Lower leg skin (tissue), 4 donors: Measurements from ENCODE around the gene ZNF430. TPM values are rescaled to one million over a fixed set of nuclear protein-coding genes. Genes with fewer than 3 reads are reported as not detected.

Experiments
- DNase-seq, 2 donors: peaks; one replicate each; pipeline ENCODE4 v3.0.0-alpha.2; 2019; ENCODE audit warnings: low spot score in 2 of 2
- H3K4me3 ChIP-seq: fragments of 200-600 bp; sonication (generic); 2 replicates; pipeline ENCODE4 v1.5.1; 2017; ENCODE audit warnings: mild to moderate bottlenecking, low read depth; ENCODE audit not compliant: poor library complexity, severe bottlenecking
- POLR2A ChIP-seq, 2 donors: fragments of 450-650 bp; IDR thresholded peaks; one replicate each; pipeline ENCODE4 v1.6.1; 2016 to 2017; ENCODE audit warnings: antibody characterized with exemption in 2 of 2, mild to moderate bottlenecking in 1 of 2, moderate library complexity in 1 of 2
- WGBS, 2 donors: methylation state at CpG; one replicate each; pipeline ENCODE4 v1.1.5; 2018; 5-methylcytosine and 5-hydroxymethylcytosine counted together
- intact Hi-C: fragments of 100-400 bp; cut with DNase I; formaldehyde crosslinking; loops from one replicate; pipeline ENCODE4 v1.15.0; 2023; ENCODE audit warnings: low total_unique reads
- total RNA-seq, 4 donors: library from RNA; depleted of rRNA; stranded (reverse); fragments of >200 nt; gene quantifications; one replicate each; pipeline ENCODE4 v1.1.0, GENCODE V29; 2016
- TF ChIP-seq, protein P1 (sequence below), 3 donors: fragments of 450-650 bp; IDR thresholded peaks; one replicate each; pipeline ENCODE4 v1.5.1; 2016; ENCODE audit warnings: antibody characterized with exemption in 3 of 3, mild to moderate bottlenecking in 3 of 3, moderate library complexity in 2 of 3

Gene ZNF430
- total RNA-seq, 4 donors from 2014 or later, result 15.4 to 47.4 (median 24.7) TPM

DNA sequence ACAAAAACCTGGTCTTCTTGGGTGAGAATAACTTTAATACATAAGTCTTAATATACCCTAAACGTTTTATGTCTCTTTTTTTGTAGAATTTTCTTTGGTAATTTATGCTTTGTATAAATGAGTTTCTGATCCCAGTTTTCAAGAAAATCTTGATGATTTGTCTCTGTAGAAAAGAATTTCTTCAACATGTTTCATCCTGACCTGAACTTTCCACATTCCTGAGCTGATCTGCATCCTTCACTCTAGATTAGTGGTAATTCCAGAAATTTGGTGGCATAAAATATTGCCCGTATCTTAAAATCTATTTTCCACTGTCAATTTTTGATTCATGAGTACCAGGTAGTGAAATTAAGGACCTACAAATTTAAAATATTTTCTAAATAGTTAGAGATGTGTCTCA is 77.8 kb downstream of the ZNF430 start:
- intact Hi-C loops, result no loop called here
- WGBS, 2 donors, result 51 to 70% methylated on average over 2 of the region's 2 CpGs
- no peak overlapping the region for H3K4me3 ChIP-seq
- no peak for DNase-seq
- no peak for TF ChIP-seq POLR2A (IDR thresholded peaks at IDR 0.05)
- TF ChIP-seq, protein P1, sequence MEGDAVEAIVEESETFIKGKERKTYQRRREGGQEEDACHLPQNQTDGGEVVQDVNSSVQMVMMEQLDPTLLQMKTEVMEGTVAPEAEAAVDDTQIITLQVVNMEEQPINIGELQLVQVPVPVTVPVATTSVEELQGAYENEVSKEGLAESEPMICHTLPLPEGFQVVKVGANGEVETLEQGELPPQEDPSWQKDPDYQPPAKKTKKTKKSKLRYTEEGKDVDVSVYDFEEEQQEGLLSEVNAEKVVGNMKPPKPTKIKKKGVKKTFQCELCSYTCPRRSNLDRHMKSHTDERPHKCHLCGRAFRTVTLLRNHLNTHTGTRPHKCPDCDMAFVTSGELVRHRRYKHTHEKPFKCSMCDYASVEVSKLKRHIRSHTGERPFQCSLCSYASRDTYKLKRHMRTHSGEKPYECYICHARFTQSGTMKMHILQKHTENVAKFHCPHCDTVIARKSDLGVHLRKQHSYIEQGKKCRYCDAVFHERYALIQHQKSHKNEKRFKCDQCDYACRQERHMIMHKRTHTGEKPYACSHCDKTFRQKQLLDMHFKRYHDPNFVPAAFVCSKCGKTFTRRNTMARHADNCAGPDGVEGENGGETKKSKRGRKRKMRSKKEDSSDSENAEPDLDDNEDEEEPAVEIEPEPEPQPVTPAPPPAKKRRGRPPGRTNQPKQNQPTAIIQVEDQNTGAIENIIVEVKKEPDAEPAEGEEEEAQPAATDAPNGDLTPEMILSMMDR (IDR thresholded peaks at IDR 0.05), result no peak

DNA sequence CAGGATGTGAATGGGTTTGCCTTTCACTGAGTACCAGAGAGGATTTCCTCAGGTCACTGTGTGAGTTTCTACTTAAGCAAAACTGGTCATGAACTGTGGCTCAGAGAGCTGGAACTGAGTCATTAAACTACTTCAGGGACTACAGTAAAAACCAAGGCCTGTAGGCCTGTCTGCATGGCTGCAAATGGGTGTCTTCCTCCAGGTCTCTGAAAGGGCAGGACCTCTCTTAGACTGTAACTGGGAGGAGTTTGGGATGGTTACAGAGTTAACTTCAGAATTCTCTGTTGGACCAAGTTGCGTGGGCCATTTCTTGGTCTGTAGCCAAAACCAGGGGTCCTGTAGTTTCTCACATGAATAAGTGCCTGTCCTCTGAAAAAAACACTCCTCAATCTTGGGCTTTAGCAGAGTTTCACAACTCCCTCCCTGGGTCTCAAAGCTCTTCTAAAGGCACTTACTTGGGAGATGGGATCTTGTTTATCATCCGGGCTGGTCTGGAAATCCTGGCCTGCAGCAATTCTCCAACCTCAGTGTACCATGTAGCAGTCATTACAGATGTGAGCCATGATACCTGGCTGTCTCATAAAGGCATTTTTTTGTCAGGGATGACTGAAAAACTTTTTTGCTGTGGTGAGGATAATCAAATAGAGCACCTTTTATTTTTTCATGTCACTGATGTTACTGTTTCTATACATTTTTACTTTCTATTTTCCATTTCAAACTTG is 81.2 kb downstream of the ZNF430 start:
- DNase-seq, result no peak
- WGBS, 2 donors, result 71 to 85% methylated on average over 2 of the region's 2 CpGs

DNA sequence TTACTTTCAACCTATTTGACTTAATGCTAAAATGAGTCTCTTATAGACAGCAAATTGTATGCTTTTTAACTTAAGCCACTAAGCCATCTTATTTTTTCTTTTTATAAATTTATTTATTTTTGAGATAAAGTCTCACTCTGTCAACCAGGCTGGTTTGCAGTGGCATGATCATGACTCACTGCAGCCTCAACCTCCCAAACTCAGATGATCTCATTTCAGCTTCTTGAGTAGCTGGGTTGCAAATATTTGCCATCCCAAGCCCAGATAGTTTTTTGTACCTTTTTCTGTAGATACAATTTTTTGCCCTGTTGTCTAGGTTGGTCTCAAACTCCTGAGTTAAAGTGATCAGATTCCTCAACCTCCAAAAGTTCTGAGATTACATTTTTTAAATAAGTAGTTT is 88.7 kb downstream of the ZNF430 start:
- no peak overlapping the region for H3K4me3 ChIP-seq
- intact Hi-C loops, result no loop called here
- TF ChIP-seq POLR2A (IDR thresholded peaks at IDR 0.05), result no peak
- TF ChIP-seq, protein P1 (IDR thresholded peaks at IDR 0.05), result no peak
- no peak for DNase-seq

More for the DNA sequence above, 81.2 kb downstream of the ZNF430 start:
- intact Hi-C loops, result no loop called here
- TF ChIP-seq, protein P1 (IDR thresholded peaks at IDR 0.05), result no peak
- TF ChIP-seq POLR2A (IDR thresholded peaks at IDR 0.05), result no peak
- H3K4me3 ChIP-seq, result no peak overlapping the region

Other genes with a start within 250 kb of the ZNF430 start
- 1 to 10 TPM in 3 of 4 donors, under 1 TPM in 1; 0.76 to 8.1 (median 4.7) TPM for gene ZNF66, start 244.4 kb upstream of the ZNF430 start, total RNA-seq
- 1 to 10 TPM; 3.7 to 9.6 (median 5.6) TPM for gene ZNF85, start 97.4 kb upstream of the ZNF430 start, total RNA-seq
- 10 to 100 TPM in 1 of 4 donors, 1 to 10 TPM in 3; 2.4 to 10.0 (median 7.3) TPM for gene ZNF714, start 61.5 kb downstream of the ZNF430 start, total RNA-seq
- gene ZNF431, start 121.4 kb downstream of the ZNF430 start, total RNA-seq, result 10 to 100 TPM; 20.4 to 49.0 (median 27.4) TPM